ENCODE measurements around the gene TSPAN10.

Gene TSPAN10

GRCh38 chr17:81656118-81656743 is 19.2 kb downstream of the TSPAN10 start, which contains the start of gene PDE6G:
PDE6G (minus strand) TSS chr17:81656542; CDS start chr17:81653305, 3,237 bp downstream.
- ATAC-seq (replicated peaks; ENCODE audit: extremely low read depth, poor library complexity, severe bottlenecking) = no peak
- Mint-ChIP-seq H3K9me3 (no peaks in the 10 kb centered on the region), H3K36me3 (ENCODE audit: insufficient read depth) (peaks cover 5% of the 10 kb centered on the region), H3K4me3 (no peak within 1 kb of the TSS), H3K4me1 (no peaks in the 10 kb centered on the region), H3K27me3 (peaks cover 20% of the 10 kb centered on the region), H3K27ac (ENCODE audit: low read depth) (no peak within 1 kb of the TSS)
- no peak for DNase-seq (ENCODE audit: low spot score in 2 of 2)

- DNase-seq (ENCODE audit: low spot score in 2 of 2) = no peak
- Mint-ChIP-seq H3K27me3 (peaks cover 15% of the 10 kb centered on the region), H3K4me3 (no peak overlapping the region), H3K27ac (ENCODE audit: low read depth) (no peak overlapping the region), H3K4me1 (no peaks in the 10 kb centered on the region), H3K9me3 (no peaks in the 10 kb centered on the region), H3K36me3 (ENCODE audit: insufficient read depth) (peaks cover 2% of the 10 kb centered on the region)
- ATAC-seq (replicated peaks; ENCODE audit: extremely low read depth, poor library complexity, severe bottlenecking) = no peak
Measured at GRCh38 chr17:81656835-81657234, 19.8 kb downstream of the TSPAN10 start.

- Mint-ChIP-seq H3K36me3 (ENCODE audit: insufficient read depth) (peaks cover 2% of the 10 kb centered on the region), H3K4me3 (no peak overlapping the region), H3K27me3 (peaks cover under 1% of the 10 kb centered on the region), H3K27ac (ENCODE audit: low read depth) (no peak overlapping the region), H3K9me3 (no peaks in the 10 kb centered on the region), H3K4me1 (peaks cover 4% of the 10 kb centered on the region)
- no peak for DNase-seq (ENCODE audit: low spot score in 2 of 2)
- no peak for ATAC-seq (replicated peaks; ENCODE audit: extremely low read depth, poor library complexity, severe bottlenecking)
Measured at GRCh38 chr17:81659038-81659437, 22.0 kb downstream of the TSPAN10 start.

- no peak for ATAC-seq (replicated peaks; ENCODE audit: extremely low read depth, poor library complexity, severe bottlenecking)
- H3K36me3 Mint-ChIP-seq (ENCODE audit: insufficient read depth) = peaks cover 2% of the 10 kb centered on the region
- H3K9me3 Mint-ChIP-seq = no peaks in the 10 kb centered on the region
- H3K27ac Mint-ChIP-seq (ENCODE audit: low read depth) = no peak overlapping the region
- peaks cover 5% of the 10 kb centered on the region for H3K4me1 Mint-ChIP-seq
- DNase-seq (ENCODE audit: low spot score in 2 of 2) = no peak
- H3K27me3 Mint-ChIP-seq = no peaks in the 10 kb centered on the region
- no peak overlapping the region for H3K4me3 Mint-ChIP-seq
Measured at GRCh38 chr17:81660441-81660840, 23.4 kb downstream of the TSPAN10 start.

- Mint-ChIP-seq H3K4me1 (peaks cover 21% of the 10 kb centered on the region), H3K27ac (ENCODE audit: low read depth) (no peak overlapping the region), H3K27me3 (no peaks in the 10 kb centered on the region), H3K4me3 (no peak overlapping the region), H3K36me3 (ENCODE audit: insufficient read depth) (peaks cover 7% of the 10 kb centered on the region), H3K9me3 (no peaks in the 10 kb centered on the region)
- DNase-seq (ENCODE audit: low spot score in 2 of 2) (no peak), ATAC-seq (replicated peaks; ENCODE audit: extremely low read depth, poor library complexity, severe bottlenecking) (no peak)
Measured at GRCh38 chr17:81662002-81662401, 25.0 kb downstream of the TSPAN10 start.

GRCh38 chr17:81664051-81664470 is 27.1 kb downstream of the TSPAN10 start:
- Mint-ChIP-seq H3K4me1 (peaks cover 35% of the 10 kb centered on the region), H3K9me3 (no peaks in the 10 kb centered on the region), H3K27ac (ENCODE audit: low read depth) (no peak overlapping the region), H3K36me3 (ENCODE audit: insufficient read depth) (peaks cover 17% of the 10 kb centered on the region), H3K27me3 (no peaks in the 10 kb centered on the region), H3K4me3 (peak overlapping the region; percentile 27)
- DNase-seq (ENCODE audit: low spot score in 2 of 2) (no peak), ATAC-seq (replicated peaks; ENCODE audit: extremely low read depth, poor library complexity, severe bottlenecking) (no peak)

- peak; percentile 25 for ATAC-seq (replicated peaks; ENCODE audit: extremely low read depth, poor library complexity, severe bottlenecking)
- Mint-ChIP-seq H3K9me3 (no peaks in the 10 kb centered on the region), H3K27ac (ENCODE audit: low read depth) (peak overlapping the region; percentile 93), H3K4me3 (peak overlapping the region; percentile 85), H3K36me3 (ENCODE audit: insufficient read depth) (peaks cover 24% of the 10 kb centered on the region), H3K27me3 (no peaks in the 10 kb centered on the region), H3K4me1 (peaks cover 35% of the 10 kb centered on the region)
- no peak for DNase-seq (ENCODE audit: low spot score in 2 of 2)
Measured at GRCh38 chr17:81665205-81666091, 28.5 kb downstream of the TSPAN10 start.

- H3K9me3 Mint-ChIP-seq = no peaks in the 10 kb centered on the region
- H3K27ac Mint-ChIP-seq (ENCODE audit: low read depth) = peak overlapping the region; percentile 93
- H3K4me3 Mint-ChIP-seq = peak overlapping the region; percentile 85
- DNase-seq (ENCODE audit: low spot score in 2 of 2) = peak in 1 of 2 donors; percentile 27
- peaks cover 35% of the 10 kb centered on the region for H3K4me1 Mint-ChIP-seq
- H3K27me3 Mint-ChIP-seq = no peaks in the 10 kb centered on the region
- peaks cover 25% of the 10 kb centered on the region for H3K36me3 Mint-ChIP-seq (ENCODE audit: insufficient read depth)
- peak; percentile 19 for ATAC-seq (replicated peaks; ENCODE audit: extremely low read depth, poor library complexity, severe bottlenecking)
Measured at GRCh38 chr17:81666092-81666341, 29.0 kb downstream of the TSPAN10 start.

GRCh38 chr17:81666342-81667191 is 29.6 kb downstream of the TSPAN10 start, which contains the start of the genes CCDC137 and OXLD1:
CCDC137 (plus strand) TSS chr17:81666737; CDS start chr17:81666767, 30 bp downstream.
OXLD1 (minus strand) TSS chr17:81666605; CDS start chr17:81666577, 28 bp downstream.
- Mint-ChIP-seq H3K4me1 (peaks cover 35% of the 10 kb centered on the region), H3K27me3 (no peaks in the 10 kb centered on the region), H3K27ac (ENCODE audit: low read depth) (peak within 1 kb of the TSS; percentile 93), H3K9me3 (no peaks in the 10 kb centered on the region), H3K36me3 (ENCODE audit: insufficient read depth) (peaks cover 28% of the 10 kb centered on the region), H3K4me3 (peak within 1 kb of the TSS; percentile 85)
- DNase-seq (ENCODE audit: low spot score in 2 of 2) (peak; percentile 82 to 84), ATAC-seq (replicated peaks; ENCODE audit: extremely low read depth, poor library complexity, severe bottlenecking) (peak; percentile 92)

- Mint-ChIP-seq H3K27ac (ENCODE audit: low read depth) (no peak overlapping the region), H3K27me3 (no peaks in the 10 kb centered on the region), H3K4me3 (peak overlapping the region; percentile 85), H3K4me1 (peaks cover 33% of the 10 kb centered on the region), H3K36me3 (ENCODE audit: insufficient read depth) (peaks cover 28% of the 10 kb centered on the region), H3K9me3 (no peaks in the 10 kb centered on the region)
- DNase-seq (ENCODE audit: low spot score in 2 of 2) = no peak
- no peak for ATAC-seq (replicated peaks; ENCODE audit: extremely low read depth, poor library complexity, severe bottlenecking)
Measured at GRCh38 chr17:81667754-81668153, 30.8 kb downstream of the TSPAN10 start.

- no peak overlapping the region for H3K27ac Mint-ChIP-seq (ENCODE audit: low read depth)
- H3K36me3 Mint-ChIP-seq (ENCODE audit: insufficient read depth) = peaks cover 23% of the 10 kb centered on the region
- ATAC-seq (replicated peaks; ENCODE audit: extremely low read depth, poor library complexity, severe bottlenecking) (no peak), DNase-seq (ENCODE audit: low spot score in 2 of 2) (no peak)
- H3K4me1 Mint-ChIP-seq = peaks cover 17% of the 10 kb centered on the region
- H3K9me3 Mint-ChIP-seq = no peaks in the 10 kb centered on the region
- H3K4me3 Mint-ChIP-seq = no peak overlapping the region
- no peaks in the 10 kb centered on the region for H3K27me3 Mint-ChIP-seq
Measured at GRCh38 chr17:81672504-81672903, 35.5 kb downstream of the TSPAN10 start.

GRCh38 chr17:81672954-81673353 is 36.0 kb downstream of the TSPAN10 start:
- ATAC-seq (replicated peaks; ENCODE audit: extremely low read depth, poor library complexity, severe bottlenecking) (no peak), DNase-seq (ENCODE audit: low spot score in 2 of 2) (no peak)
- H3K4me3 Mint-ChIP-seq = no peak overlapping the region
- no peaks in the 10 kb centered on the region for H3K27me3 Mint-ChIP-seq
- peaks cover 22% of the 10 kb centered on the region for H3K36me3 Mint-ChIP-seq (ENCODE audit: insufficient read depth)
- H3K9me3 Mint-ChIP-seq = no peaks in the 10 kb centered on the region
- H3K4me1 Mint-ChIP-seq = peaks cover 12% of the 10 kb centered on the region
- no peak overlapping the region for H3K27ac Mint-ChIP-seq (ENCODE audit: low read depth)
